Pancreas (tissue), 10 donors: ENCODE measurements around the gene RNU2-63P. TPM values are rescaled to one million over a fixed set of nuclear protein-coding genes. Genes with fewer than 3 reads are reported as not detected.
A peak's percentile ranks its signal among the peaks of the same experiment; 100 is the strongest.
"Not testable (repeated sequence)": the region's sequence is repeated elsewhere in the genome, so short reads cannot be mapped to it uniquely, and the experiment has no call there.

Source experiments
- ATAC-seq, 4 donors: fragments of 200-7000 bp; cut with Tn5 transposase; one replicate each; pipeline versions ENCODE4 v1.8.0 to v1.9.1; 2020; ENCODE audit warnings: mild to moderate bottlenecking in 4 of 4, moderate library complexity in 4 of 4
- DNase-seq, 6 donors: peaks; one replicate each; pipeline ENCODE4 v3.0.0-alpha.2; 2020
- FAIRE-seq: peaks from 2 replicates; lab custom pipeline; 2012; peaks lifted over from hg19 to GRCh38; lab: Jason Lieb, UNC
- H3K27ac ChIP-seq, 4 donors: fragments of 200-600 bp; sonication (generic); 1 replicate in 3 of 4; 2 replicates in 1 of 4; pipeline versions ENCODE4 v1.5.0 to v1.8.0; 2020
- H3K27me3 ChIP-seq, 4 donors: fragments of 200-600 bp; one replicate each; pipeline ENCODE4 v1.8.0; 2021
- H3K36me3 ChIP-seq, 3 donors: fragments of 200-600 bp; sonication (generic) in 1 of 3; one replicate each; pipeline versions ENCODE4 v1.5.0 to v1.8.0; 2020 to 2021
- H3K4me1 ChIP-seq, 3 donors: fragments of 200-600 bp; one replicate each; pipeline ENCODE4 v1.8.0; 2021
- H3K4me3 ChIP-seq, 4 donors: fragments of 200-600 bp; sonication (generic) in 2 of 4; one replicate each; pipeline versions ENCODE4 v1.5.0 to v1.8.0; 2020 to 2021
- H3K9me3 ChIP-seq, 4 donors: fragments of 200-600 bp; one replicate each; pipeline ENCODE4 v1.8.0; 2021
- WGBS, 2 donors: extraction: QIAGEN DNeasy Blood & Tissue Kit; methylation state at CpG; one replicate each; pipeline ENCODE4 v1.1.7; 2013; 5-methylcytosine and 5-hydroxymethylcytosine counted together
- intact Hi-C, 3 donors: fragments of 100-400 bp; cut with DNase I; formaldehyde crosslinking; loops; one replicate each; pipeline versions ENCODE4 v1.11.1 to v1.14.2; 2022
- polyA plus RNA-seq, 2 donors: library from polyadenylated mRNA; stranded (reverse); fragments of 200-250 nt; gene quantifications; one replicate each; pipeline ENCODE4 v1.2.3, GENCODE V29; 2013
- total RNA-seq, 6 donors: library from RNA; stranded (reverse); fragmentation: NEBNext Ultra II Directional in 4 of 6; extraction: Animal tissue kit (Norgen Biotek cat#: 25700) in 4 of 6; gene quantifications; one replicate each; pipeline versions ENCODE4 v1.2.1 to v1.2.4, GENCODE V29; 2021 to 2023
- TF ChIP-seq, protein P1 (sequence below), 4 donors: fragments of 200-600 bp; sonication (generic) in 3 of 4; IDR thresholded peaks; one replicate each; pipeline versions ENCODE4 v1.5.0 to v1.8.0; 2021; ENCODE audit warnings: antibody characterized with exemption in 4 of 4
- donor health status: healthy with polysubstance abuse.
- donor health status: DM: no; HTN: no; CAD: no; lungs with moderate emphysema.
- donor health status: DM: no; HTN: no; CAD: no.
- donor health status: control.
- donor health status: control.
- donor health status: Bipolar disorder and iron deficiency.
- donor health status: DM: yes; HTN: yes; CAD: no.
- donor health status: DM: no; HTN: no; CAD: no.
- donor health status: DM: no; HTN: no; CAD: no.
- donor health status: DM: yes; HTN: yes; CAD: no.

RNU2-63P gene
- total and polyA plus RNA-seq, 8 donors = 1.9 TPM; not detected in 7

DNA sequence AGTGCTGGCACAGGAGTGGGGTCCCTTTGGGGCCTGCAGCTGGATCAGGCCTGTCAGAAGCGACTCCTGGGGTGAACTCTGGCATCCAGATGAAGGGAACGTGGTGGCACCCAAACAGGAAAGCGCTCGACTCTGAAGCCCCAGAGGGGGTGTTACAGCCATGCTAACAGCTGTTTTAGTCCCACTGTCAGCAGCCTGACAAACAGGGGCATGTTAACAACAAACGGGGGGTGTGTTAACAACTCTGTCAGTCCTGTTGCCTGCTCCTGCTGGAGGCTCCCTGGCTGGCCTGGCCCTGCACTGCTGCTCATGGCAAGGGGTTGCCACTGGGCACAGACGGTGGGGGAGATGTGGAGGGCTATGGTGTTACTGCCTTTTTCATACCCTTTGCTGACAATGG lies 2.6 kb upstream of the RNU2-63P start:
- WGBS, 2 donors = 82 to 93% methylated on average over 6 of the region's 6 CpGs
- H3K9me3 ChIP-seq = no peaks in the 10 kb centered on the region
- TF ChIP-seq, protein P1, sequence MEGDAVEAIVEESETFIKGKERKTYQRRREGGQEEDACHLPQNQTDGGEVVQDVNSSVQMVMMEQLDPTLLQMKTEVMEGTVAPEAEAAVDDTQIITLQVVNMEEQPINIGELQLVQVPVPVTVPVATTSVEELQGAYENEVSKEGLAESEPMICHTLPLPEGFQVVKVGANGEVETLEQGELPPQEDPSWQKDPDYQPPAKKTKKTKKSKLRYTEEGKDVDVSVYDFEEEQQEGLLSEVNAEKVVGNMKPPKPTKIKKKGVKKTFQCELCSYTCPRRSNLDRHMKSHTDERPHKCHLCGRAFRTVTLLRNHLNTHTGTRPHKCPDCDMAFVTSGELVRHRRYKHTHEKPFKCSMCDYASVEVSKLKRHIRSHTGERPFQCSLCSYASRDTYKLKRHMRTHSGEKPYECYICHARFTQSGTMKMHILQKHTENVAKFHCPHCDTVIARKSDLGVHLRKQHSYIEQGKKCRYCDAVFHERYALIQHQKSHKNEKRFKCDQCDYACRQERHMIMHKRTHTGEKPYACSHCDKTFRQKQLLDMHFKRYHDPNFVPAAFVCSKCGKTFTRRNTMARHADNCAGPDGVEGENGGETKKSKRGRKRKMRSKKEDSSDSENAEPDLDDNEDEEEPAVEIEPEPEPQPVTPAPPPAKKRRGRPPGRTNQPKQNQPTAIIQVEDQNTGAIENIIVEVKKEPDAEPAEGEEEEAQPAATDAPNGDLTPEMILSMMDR (IDR thresholded peaks at IDR 0.05) = no peak
- H3K27me3 ChIP-seq = no peaks in the 10 kb centered on the region
- peaks cover 0 to 12% (median 0%) of the 10 kb centered on the region in 3 donors for H3K4me1 ChIP-seq
- no peaks in the 10 kb centered on the region for H3K36me3 ChIP-seq
- intact Hi-C loops = no loop called here
- ATAC-seq (no peak), DNase-seq (no peak), FAIRE-seq (no peak)
- no peak overlapping the region for H3K4me3 ChIP-seq
- H3K27ac ChIP-seq = no peak overlapping the region

DNA sequence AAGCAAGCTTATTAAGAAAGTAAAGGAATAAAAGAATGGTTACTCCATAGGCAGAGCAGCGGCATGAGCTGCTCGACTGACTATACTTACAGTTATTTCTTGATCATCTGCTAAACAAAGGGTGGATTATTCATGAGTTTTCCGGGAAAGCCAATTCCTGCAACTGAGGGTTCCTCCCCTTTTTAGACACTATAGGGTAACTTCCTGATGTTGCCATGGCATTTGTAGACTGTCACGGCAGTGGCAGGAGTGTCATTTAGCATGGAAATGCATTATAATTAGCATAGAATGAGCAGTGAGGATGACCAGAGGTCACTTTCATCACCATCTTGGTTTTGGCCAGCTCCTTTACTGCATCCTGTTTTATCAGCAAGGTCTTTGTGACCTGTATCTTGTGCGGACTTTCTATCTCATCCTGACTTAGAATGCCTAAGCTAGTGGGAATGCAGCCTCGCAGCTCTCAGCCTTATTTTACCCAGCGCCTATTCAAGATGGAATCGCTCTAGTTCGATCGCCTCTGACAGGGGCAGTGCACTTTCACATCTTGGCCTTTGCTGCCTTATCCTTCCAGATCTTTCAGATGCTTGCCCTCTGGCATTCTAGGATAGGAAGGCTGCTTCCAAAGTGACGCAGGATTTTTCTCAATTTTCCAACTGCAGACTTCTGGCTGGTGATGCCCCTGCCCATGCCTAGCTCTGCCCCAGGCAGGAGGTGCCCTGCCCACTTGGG lies 1.9 kb upstream of the RNU2-63P start:
- FAIRE-seq, ATAC-seq, H3K27ac ChIP-seq, H3K36me3 ChIP-seq, intact Hi-C loops, H3K9me3 ChIP-seq, H3K27me3 ChIP-seq, DNase-seq: not testable (repeated sequence)
- H3K4me1 ChIP-seq = peaks cover 0 to 12% (median 0%) of the 10 kb centered on the region in 3 donors
- 79 to 86% methylated on average over 11 of the region's 11 CpGs for WGBS, 2 donors
- peak overlapping the region in 2 of 4 donors; percentile 62 to 67 for H3K4me3 ChIP-seq

DNA sequence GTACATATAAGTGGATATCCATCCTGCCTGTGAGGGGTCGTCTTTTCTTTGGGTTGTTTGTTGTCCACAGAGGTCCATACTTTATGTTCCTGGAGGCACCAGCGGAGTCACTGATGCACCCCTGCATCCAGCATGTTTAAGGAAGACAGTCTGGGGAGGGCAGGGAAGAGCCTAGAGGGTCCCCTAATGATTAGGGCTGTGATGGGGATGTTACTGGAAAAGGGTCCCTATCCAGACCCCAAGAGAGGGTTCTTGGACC lies 1.4 kb upstream of the RNU2-63P start:
- ATAC-seq, H3K27me3 ChIP-seq, intact Hi-C loops, H3K27ac ChIP-seq, H3K9me3 ChIP-seq, DNase-seq, FAIRE-seq, H3K36me3 ChIP-seq: not testable (repeated sequence)
- 54 to 66% methylated on average over 2 of the region's 2 CpGs for WGBS, 2 donors
- Histone ChIP-seq H3K4me3 (peak overlapping the region in 2 of 4 donors; percentile 62 to 67), H3K4me1 (peaks cover 0 to 12% (median 0%) of the 10 kb centered on the region in 3 donors)

DNA sequence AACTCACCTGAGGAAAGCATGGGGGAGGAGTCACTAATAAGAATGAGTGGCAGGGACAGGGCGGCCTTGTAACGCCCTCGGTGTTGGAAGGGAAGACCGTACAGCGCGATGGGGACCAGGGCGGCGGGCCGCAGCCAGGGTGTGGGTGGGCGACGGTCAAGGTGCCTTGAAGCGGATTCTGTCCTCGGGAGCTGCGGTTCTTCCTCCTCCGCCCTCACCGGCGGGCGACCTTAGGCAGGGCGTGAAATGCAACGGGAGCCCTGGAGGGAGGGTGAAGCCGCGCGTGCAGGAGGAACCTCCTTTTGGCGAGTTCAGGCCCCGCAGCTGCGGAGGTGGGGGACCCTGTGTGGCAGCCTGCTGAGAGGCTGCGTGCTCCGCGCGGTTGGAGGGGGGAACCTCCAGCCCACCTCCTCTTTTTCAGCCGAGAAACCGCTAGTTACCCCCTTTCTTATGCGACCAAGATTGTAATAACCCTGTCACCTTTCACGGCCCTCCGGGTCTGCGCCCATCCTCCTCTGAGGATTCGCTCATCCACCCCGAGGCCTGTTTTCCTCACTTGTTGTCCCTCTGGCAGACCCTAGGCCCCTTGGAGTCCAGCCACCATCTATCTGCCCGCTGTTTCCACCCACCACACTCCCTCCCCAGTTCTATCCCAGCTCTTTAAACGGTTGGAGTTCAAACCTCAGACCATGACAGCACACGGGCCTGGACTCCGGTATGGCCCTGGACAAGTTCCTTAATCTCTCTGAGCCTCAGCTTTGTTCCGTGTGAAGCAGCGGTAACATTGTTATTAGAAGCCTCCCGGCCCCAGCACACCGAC lies 823 bp upstream of the RNU2-63P start:
- TF ChIP-seq, protein P1 (IDR thresholded peaks at IDR 0.05) = no peak
- no peaks in the 10 kb centered on the region for H3K9me3 ChIP-seq
- peak overlapping the region; percentile 77 to 98 (median 92) for H3K27ac ChIP-seq
- intact Hi-C loops = no loop called here
- H3K4me1 ChIP-seq = peaks cover 0 to 12% (median 0%) of the 10 kb centered on the region in 3 donors
- 8 to 9% methylated on average over 45 to 46 of the region's 46 CpGs for WGBS, 2 donors
- H3K4me3 ChIP-seq = peak overlapping the region; percentile 52 to 67 (median 58)
- ATAC-seq (peak; percentile 70 to 85 (median 84)), DNase-seq (peak; percentile 26 to 86 (median 69)), FAIRE-seq (no peak)
- no peaks in the 10 kb centered on the region for H3K27me3 ChIP-seq
- H3K36me3 ChIP-seq = no peaks in the 10 kb centered on the region

DNA sequence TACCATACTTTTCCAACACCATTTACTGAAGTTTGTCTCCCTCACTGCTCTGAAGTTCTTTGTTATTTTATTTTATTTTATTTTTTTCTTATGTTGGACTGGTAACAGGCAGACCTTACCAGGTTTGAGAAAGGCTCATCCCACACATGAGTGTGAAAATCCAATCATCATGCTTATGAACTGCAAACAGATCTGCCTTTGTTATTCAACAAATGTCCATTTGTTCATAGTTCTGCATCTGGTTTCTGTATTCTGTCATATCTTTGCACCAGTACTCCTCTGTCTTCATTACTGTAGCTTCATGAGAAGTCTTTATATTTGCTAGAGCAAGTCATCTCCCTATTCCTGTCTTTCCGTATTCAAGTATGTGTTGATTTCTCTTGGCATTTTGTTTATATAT lies 5.3 kb downstream of the RNU2-63P start:
- TF ChIP-seq, protein P1 (IDR thresholded peaks at IDR 0.05) = no peak
- intact Hi-C loops = no loop called here
- Histone ChIP-seq H3K4me1 (no peaks in the 10 kb centered on the region), H3K27ac (no peak overlapping the region), H3K27me3 (no peaks in the 10 kb centered on the region), H3K36me3 (no peaks in the 10 kb centered on the region), H3K9me3 (no peaks in the 10 kb centered on the region), H3K4me3 (no peak overlapping the region)
- ATAC-seq (no peak), FAIRE-seq (no peak), DNase-seq (no peak)
- WGBS, 2 donors = 67 to 82% methylated on average over 1 of the region's 1 CpG
